Coronary artery (tissue), 2 donors: Measurements from ENCODE around the gene NXPH3.
A peak's percentile ranks its signal among the peaks of the same experiment; 100 is the strongest.

ENCODE experiments used
- DNase-seq: peaks from one replicate; pipeline ENCODE4 v3.0.0-alpha.2; 2017; ENCODE audit warnings: low spot score
- H3K27ac ChIP-seq, 2 donors: fragments of 200-600 bp; sonication (generic); one replicate each; pipeline ENCODE4 v1.5.1; 2016 to 2019
- H3K4me3 ChIP-seq: fragments of 200-600 bp; sonication (generic); 2 replicates; pipeline ENCODE4 v1.5.1; 2016; ENCODE audit warnings: mild to moderate bottlenecking, moderate library complexity
- TF ChIP-seq, protein P1 (sequence below): fragments of 200-600 bp; sonication (generic); IDR thresholded peaks from one replicate; pipeline ENCODE4 v1.5.1; 2019; ENCODE audit warnings: antibody characterized with exemption

Gene NXPH3

GRCh38 chr17:49545806-49546545 lies 29.7 kb upstream of the NXPH3 start:
- H3K4me3 ChIP-seq, result no peak overlapping the region
- no peak for DNase-seq
- H3K27ac ChIP-seq, result no peak overlapping the region
- TF ChIP-seq, protein P1, sequence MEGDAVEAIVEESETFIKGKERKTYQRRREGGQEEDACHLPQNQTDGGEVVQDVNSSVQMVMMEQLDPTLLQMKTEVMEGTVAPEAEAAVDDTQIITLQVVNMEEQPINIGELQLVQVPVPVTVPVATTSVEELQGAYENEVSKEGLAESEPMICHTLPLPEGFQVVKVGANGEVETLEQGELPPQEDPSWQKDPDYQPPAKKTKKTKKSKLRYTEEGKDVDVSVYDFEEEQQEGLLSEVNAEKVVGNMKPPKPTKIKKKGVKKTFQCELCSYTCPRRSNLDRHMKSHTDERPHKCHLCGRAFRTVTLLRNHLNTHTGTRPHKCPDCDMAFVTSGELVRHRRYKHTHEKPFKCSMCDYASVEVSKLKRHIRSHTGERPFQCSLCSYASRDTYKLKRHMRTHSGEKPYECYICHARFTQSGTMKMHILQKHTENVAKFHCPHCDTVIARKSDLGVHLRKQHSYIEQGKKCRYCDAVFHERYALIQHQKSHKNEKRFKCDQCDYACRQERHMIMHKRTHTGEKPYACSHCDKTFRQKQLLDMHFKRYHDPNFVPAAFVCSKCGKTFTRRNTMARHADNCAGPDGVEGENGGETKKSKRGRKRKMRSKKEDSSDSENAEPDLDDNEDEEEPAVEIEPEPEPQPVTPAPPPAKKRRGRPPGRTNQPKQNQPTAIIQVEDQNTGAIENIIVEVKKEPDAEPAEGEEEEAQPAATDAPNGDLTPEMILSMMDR, result no peak

DNA sequence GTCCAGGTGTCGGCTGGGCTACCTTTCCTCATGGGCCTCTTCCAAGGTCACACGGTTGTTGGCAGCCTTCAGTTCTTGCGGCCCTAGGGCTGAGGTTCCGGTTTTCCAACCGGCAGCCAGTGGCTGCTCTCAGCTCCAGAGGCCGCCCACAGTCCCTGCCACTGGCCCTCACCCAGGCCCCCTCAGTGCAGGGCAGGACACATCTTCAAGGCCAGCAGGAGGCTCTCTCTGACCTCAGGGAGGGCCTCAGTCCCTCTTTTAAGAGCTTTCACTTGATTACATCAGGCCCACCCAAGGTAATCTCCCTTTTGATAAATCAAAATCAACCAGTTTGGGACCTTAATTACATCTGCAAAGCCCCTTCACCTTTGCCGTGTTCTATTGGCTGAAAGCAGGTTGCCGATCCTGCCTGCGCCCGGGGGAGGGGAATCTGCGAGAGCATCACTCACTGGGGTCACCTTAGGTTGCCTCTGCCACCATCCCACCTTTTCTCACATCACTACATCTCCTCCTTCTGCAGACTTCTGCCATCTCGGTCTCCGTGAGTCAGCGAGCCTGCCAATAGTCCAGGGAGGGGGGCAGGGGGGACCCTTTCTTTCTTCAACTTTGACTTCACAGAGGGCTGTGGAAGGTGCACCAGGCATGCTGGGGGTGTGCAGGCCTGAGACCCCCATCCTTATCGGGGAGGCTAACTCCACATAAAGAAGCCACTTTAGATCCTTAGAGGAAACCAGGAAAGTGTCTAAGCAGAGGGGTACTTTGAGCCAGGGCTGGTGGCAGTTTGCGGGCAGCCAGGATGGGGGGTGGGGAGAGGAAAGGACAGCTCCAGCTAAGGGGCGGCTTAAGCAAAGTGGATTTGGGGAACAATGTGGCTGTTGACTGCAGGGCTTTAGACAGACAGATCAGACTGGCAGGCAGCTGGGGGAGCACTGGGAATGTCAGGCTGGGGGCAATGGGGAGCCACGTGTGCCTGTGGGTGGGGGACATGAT lies 28.8 kb upstream of the NXPH3 start:
- DNase-seq, result no peak
- TF ChIP-seq, protein P1, result no peak
- Histone ChIP-seq H3K4me3 (no peak overlapping the region), H3K27ac (no peak overlapping the region)

GRCh38 chr17:49547566-49547965 lies 28.1 kb upstream of the NXPH3 start:
- TF ChIP-seq, protein P1, result no peak
- no peak overlapping the region for H3K27ac ChIP-seq
- H3K4me3 ChIP-seq, result no peak overlapping the region
- no peak for DNase-seq

GRCh38 chr17:49548051-49548505 lies 27.6 kb upstream of the NXPH3 start:
- TF ChIP-seq, protein P1, result no peak
- H3K4me3 ChIP-seq, result no peak overlapping the region
- DNase-seq, result no peak
- no peak overlapping the region for H3K27ac ChIP-seq

DNA sequence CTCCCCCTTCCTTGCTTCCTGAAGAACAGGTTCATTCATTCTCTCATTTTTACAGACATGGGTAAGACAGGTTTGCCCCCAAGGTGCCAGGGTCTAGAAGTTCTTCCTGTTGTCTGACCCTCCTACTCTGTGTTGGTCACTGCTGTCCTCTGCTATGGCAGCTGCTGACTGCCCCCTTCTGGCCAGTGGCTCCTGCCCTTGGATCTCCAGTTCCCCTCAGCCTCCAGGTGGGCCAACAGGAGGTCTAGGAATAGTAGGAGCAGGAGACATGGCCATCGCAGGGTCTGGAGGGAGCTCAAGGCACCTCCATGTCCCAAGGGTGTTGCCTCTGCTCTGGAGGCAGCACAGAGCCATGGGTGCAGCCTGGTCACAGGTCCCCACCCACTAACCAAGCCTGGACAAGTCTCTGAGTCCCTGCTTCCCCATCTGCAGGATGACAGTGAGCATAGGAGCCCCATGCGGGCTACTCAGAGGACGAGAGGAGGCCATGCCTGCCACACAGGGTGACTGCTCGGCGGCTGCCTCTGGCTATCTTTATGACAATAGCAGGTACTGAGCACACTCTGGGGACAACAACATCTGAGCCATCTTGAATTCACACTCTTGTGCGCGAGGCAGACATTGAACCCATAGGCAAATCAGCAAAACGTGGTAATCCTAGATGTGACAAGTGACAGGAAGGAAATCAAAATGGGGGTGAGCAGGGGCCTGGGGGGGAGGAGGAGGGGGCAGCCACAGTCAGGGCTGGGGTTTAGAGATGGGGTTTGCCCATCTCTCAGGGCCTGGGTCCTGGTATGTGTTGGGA lies 27.0 kb upstream of the NXPH3 start:
- DNase-seq, result no peak
- H3K4me3 ChIP-seq, result no peak overlapping the region
- no peak overlapping the region for H3K27ac ChIP-seq
- TF ChIP-seq, protein P1, result peak; percentile 14

DNA sequence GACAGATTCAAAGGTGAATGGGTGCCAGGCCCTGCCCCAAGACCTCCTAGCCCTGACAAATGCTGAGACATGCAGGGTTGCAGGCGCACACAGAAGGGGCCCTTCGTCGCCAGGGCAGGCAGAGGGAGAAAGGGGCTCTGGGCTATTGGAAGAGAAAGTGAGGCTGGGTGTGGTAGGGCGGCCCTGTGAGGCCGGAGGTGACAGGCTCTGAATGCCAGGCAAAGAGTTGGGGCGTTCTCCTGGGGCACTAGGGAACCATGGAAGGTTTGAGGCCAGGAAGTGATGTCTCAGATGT lies 26.4 kb upstream of the NXPH3 start:
- DNase-seq, result no peak
- TF ChIP-seq, protein P1, result no peak
- H3K4me3 ChIP-seq, result no peak overlapping the region
- no peak overlapping the region for H3K27ac ChIP-seq
